ENCODE results near the gene MYPOP. TPM values are rescaled to one million over a fixed set of nuclear protein-coding genes. Genes with fewer than 3 reads are reported as not detected.

The MYPOP gene, protein sequence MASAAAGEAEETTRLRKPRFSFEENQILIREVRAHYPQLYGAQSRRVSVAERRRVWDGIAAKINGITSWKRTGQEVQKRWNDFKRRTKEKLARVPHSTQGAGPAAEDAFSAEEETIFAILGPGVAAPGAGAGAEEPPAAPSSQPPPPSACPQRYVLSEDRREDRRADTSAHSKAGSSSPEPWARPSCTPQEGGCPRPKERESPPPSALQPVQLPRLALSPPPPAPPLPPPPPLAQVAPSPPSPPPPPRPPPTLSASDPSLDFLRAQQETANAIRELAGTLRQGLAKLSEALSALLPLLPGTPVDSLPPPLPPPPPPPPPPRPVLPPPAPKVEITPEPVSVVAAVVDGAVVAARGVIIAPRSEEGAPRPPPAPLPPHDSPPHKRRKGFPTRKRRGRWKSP
- total RNA-seq: 0.82 TPM

DNA sequence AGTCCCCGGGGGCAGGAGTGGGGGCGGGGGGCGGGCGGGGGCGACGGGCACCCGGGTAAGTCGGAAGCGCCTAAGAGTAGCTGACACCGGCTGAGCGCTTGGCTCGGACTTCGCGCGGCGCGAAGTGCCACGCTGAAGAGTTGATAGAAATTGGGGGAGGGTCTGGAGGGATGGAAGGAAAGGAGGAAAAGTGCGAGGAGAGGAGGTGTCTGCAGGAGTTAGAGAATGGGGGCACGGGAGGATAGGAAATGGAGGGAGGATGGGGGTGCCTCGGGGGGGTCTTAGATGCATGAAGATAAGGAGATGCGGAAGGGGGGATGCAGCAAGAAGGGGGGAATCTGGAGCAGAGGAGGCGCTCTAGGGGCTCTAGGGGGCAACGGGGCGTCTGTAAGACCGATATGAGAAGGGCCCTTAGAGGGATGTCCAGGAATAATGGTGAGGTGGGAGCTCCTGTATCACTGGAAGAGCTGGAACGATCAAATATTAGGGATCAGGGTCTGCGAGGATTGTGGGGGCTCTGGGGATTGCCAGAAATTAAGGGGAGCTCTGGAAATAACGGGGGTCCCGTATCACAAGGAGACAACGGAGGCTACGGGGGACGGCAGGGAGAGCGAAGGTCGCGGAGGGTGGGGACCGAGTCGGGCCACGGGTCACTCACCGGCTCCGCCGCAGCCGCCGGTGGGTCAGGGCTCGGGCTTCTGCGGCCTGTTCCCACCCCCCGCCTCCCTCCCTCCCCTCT, at the start of gene MYPOP:
MYPOP (minus strand) TSS at position 702 of the 739 bp plus-strand sequence. CDS start 840 bp downstream, outside the sequence.
- DNase-seq (ENCODE audit: low spot score in 2 of 2) (peak in 1 of 2 donors; percentile 69), FAIRE-seq (no peak)

DNA sequence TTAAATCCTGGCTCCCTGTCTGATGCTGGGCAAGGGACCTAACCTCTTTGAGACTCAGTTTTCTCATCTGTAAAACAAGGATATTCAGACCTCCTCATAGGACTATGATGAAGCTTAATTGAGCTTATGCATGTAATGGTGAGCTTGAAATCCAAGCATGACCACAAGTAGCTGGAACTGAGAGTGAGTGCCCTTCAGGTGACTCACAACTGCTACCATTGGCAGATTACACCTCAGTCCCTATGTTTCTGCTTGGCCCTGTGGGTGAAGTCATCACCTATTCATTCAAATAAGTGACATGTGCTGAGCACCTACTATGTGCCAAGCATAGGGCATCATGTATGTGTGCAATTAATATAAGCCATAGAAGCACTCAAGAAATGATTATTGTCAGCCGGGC, 45.5 kb upstream of the MYPOP start:
- FAIRE-seq: no peak
- no peak for DNase-seq (ENCODE audit: low spot score in 2 of 2)

DNA sequence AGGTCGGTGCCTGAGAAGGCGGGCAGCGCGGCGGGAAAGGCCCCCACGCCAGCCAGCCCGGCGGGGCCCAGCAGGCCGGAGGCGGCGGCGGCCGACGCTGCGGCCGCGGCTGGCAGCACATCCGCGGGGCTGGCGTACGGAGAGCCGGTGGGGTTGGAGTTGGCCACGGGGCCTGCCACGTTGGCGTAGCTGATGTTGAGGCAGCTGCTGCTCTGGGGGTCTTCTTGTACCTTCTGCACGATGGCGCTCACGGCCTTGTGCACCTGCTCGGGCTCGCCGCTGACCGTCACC, 38.0 kb upstream of the MYPOP start:
- no peak for FAIRE-seq
- no peak for DNase-seq (ENCODE audit: low spot score in 2 of 2)

DNA sequence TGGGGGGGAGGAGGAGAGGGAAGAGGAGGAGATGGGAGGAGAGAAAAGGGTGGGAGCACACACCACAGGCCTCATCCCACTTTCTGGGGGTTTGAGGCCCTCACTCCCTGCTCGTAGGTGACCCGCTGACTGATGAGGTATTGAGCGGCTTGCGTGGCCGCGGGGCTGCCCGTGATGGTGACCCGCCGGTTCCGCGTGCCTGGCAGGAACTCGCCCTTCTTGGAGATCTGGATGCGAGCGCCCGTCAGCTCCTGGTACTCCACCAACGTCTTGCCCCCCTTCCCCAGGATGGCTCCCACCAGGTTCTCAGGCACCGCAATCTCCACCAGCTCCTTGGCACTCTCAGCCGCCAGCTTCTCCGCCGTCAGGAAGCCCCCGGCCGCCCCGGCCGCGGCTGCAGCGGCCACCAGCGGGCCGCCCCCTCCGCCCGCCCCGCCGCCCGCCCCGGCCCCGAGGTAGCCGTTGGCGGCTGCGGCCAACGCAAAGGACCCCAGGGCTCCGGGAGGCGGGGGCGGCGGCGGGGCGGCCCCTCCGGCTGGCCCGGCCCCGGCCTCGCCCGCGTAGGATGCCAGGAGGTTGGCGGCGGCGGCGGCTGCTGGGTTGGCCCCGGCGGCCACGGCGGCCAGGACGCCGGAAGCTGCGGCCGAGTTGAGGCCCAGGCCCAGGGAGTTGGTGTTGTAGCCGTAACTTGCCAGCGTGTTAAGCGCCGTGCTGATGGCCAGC, 37.5 kb upstream of the MYPOP start:
- FAIRE-seq (no peak), DNase-seq (ENCODE audit: low spot score in 2 of 2) (no peak)

DNA sequence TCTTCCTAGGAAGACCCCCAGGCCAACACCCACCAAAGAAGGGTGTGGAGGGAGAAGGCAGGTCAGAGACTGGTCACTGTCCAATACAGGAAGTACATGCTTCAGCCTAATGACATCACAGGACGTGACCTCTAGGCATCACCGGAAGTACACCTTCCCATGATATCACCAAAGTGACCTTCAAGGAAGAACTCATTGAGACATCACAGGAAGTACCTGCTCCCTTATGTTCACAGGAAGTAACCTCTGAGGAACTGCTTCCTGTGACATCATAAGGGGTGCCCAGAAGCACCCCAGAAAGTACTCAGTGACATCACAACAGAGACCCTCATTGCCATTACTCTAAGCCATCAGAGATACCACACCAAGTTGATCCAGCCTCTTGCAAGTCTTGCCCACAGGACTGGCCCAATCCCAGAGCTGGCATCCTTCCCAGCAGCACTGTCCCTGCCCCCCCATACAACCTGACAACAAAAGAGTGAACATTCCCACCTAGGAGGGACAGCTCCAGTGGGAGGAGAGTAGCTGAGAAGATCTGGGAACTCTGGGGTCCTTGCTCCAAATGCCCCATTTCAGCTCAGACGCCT, 36.4 kb upstream of the MYPOP start:
- no peak for FAIRE-seq
- DNase-seq (ENCODE audit: low spot score in 2 of 2): no peak

DNA sequence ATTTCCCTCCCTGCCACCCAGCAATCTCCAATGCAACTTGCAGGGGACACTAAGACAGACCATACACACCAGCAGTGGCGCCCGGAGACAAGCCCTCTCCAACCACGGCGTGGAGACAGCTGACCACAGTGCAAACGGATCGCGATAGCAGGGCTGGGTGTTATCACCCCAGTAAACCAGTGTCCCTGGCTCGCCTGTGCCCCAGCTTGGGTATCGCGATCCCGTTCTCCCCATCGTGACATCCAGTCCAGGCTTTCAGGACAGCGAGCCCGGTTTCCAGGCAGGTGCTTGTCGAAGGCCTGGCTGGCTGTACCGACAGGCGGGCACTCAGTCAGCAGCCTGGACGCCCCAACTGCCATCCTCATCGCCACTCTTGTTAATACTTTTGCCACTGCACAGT, 32.9 kb upstream of the MYPOP start:
- FAIRE-seq: no peak

DNA sequence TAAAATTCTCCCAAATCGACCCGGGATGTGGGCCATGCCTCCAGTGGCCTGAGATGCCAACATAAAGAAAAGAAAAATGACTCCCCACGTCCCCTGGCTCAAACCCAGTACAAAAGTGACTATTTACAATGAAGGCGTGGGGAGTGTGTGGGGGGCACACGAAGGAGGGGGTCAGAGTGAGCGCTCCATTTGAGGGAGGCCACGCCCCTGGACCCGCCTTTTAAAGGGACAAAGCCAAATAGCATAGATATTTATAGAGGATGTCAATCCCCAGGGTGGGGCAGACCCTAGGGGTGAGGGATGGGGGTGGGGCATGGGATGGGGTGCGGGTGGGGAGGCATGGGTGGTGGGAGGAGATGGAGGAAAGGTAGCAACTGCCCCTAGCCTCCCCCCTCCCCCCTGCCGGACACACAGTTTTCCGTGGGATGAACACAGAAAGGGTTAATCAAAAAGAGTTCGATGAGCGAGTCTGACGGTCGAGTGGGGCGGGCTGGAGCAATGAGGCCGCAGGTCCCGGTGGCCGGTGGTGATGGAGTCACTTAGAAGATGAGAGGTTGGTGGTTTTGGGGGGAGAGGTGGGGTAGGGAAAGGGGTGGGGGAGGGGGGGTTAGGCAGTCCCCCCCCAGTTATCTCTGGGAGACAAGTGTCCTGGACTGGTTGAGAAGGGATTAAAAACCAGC, 32.3 kb upstream of the MYPOP start:
- FAIRE-seq: no peak

More for the DNA sequence above, 32.9 kb upstream of the MYPOP start:
- DNase-seq (ENCODE audit: low spot score in 2 of 2): no peak

DNA sequence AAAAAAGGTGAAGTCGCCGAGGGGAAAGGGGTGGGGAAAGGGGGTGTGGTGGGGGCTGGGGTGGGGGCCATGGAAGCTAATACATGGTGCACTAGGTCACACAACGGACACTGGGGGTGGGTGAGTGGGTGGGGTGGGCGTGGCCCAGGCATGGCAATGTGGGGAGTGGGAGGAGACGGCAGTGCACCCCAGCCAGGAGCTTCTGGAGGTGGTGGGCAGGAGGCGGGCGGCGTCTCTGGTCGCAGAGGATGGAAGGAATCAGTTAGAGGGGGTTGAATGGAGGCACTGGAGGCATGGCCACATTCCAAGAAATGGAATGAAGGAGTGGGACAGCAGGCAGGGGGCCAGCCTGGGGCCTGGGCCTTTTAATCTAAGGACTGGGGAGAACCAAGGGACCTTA, 31.3 kb upstream of the MYPOP start:
- DNase-seq (ENCODE audit: low spot score in 2 of 2): no peak
- FAIRE-seq: no peak

More for the DNA sequence above, 32.3 kb upstream of the MYPOP start:
- no peak for DNase-seq (ENCODE audit: low spot score in 2 of 2)

DNA sequence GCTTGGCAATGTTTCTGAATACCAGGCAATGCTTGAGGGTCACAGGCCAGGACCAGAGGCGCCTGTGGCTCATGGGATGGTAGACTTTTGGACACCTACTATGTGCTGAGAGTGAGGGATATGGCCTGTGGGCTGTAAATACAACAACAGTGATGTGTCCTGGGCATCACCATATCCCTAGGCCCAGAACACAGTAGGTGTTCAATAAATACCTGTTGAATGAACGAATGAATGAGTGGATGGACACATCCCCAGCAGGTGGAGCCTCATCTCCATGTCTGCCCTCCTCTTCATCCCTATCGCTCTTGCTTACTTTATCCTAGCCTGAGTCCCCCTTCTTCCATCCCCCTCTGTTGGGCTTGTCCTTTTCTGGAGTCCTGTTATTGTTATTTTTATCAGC, 28.6 kb upstream of the MYPOP start:
- no peak for FAIRE-seq
- DNase-seq (ENCODE audit: low spot score in 2 of 2): no peak

DNA sequence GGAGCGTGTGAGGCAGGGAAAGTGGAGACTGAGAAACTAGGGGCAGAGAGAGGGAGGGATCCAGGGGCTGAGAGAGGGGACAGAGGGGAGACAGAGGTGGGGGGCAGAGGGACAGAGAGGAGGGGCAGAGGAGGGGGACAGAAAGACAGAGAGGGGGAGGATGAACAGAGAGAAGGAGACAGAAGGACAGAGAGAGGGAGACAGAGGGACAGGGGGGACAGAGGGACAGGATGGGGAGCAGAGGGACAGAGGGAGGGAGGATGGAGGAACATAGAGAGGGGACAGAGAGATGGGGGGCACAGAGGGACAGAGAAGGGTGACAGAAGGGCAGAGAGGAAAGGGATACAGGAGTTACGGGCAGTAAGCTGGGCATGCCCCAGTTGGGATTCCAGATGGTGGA, 26.8 kb upstream of the MYPOP start:
- no peak for FAIRE-seq
- DNase-seq (ENCODE audit: low spot score in 2 of 2): no peak

DNA sequence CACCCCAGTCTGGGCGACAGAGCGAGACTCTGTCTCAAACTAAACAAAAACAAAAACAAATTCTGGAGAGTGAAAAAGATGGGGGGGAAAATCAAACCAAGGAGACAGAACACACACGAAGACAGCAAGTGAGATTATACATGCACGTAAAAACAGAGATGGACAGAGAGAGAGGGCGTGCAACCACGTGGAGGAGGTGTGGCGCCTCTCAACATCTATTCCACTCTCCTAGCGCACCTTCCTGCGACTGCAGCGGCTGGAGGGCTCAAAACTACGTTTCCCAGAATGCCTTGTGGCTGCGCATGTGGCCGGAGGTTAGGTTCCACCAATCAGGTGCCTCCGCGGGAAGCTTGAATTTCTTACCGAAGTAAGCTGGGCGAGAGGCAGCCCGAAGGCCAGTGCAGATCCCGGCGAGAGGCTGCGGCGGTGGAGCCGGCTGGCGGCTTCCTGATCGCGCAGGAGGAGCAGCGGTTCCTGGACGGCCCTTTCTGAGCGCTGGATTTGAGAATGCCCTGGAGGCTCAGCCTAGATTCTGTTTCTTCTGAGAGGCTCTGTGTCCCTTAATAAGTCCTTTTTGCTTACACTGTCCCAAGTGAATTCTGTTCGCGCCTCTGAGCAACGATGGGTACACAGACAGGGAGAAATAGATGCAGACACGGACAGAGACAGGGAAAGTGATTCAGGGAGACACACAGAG, 25.3 kb upstream of the MYPOP start:
- FAIRE-seq (no peak), DNase-seq (ENCODE audit: low spot score in 2 of 2) (peak; percentile 82 to 96)

DNA sequence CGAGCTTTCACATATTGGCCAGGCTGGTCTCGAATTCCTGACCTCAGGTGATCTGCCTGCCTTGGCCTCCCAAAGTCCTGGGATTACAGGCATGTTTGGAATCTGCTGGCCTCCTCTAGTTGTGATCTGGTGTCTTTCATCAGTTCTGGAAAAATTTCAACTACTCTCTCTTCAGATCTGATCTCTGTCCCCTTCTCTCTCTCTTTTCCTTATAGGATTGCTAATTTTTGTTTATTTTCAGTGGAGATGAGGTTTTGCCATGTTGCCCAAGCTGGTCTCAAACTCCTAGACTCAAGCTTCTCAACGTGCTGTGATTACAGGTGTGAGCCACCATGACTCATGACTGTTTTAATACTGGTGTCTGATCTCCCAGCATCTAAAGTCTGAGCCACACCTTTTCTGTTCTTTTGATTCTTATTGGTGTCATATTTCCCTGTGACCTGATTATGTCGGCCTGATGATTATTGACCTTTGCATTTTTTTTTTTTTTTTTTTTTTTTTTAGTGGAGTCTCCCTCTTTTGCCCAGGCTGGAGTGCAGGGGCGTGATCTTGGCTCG, 22.6 kb upstream of the MYPOP start:
- no peak for FAIRE-seq
- DNase-seq (ENCODE audit: low spot score in 2 of 2): no peak

DNA sequence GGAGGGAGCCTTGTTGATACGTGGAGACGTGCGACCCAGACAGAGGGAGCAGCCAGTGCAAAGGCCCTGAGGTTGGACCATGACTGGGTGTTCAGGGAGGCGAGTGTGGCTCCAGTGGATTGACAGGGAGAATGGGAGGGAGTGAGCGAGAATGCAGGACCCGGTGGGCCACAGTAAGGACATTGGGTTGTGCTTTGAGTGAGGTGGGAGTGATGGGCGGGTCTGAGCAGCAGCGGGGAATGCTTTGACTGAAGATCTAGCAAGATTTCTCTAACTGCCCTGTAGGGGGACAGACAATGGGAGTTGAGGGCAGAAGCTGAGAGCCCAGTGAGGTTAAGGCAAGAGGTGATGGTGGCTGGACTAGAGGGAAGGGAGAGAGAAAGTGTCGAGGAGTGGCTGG, 19.9 kb upstream of the MYPOP start:
- FAIRE-seq (no peak), DNase-seq (ENCODE audit: low spot score in 2 of 2) (no peak)

DNA sequence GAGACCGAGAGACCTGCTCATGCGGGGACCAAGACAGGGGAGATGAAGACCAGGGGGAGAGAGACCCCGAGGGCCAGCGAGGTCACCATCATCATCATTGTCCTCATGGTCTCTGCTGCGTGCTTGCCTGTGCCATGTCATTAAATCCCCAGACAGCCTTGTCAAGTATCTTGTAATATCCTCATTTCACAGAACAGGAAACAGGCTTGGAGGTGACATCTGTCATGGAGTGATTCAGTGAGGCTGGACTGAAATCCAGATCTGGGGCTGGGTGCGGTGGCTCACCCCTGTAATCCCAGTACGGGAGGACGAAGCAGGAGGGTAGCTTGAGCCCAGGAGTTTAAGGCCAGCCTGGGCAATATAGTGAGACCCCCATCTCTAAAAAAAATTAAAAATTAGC, 18.0 kb upstream of the MYPOP start:
- FAIRE-seq (no peak), DNase-seq (ENCODE audit: low spot score in 2 of 2) (no peak)

DNA sequence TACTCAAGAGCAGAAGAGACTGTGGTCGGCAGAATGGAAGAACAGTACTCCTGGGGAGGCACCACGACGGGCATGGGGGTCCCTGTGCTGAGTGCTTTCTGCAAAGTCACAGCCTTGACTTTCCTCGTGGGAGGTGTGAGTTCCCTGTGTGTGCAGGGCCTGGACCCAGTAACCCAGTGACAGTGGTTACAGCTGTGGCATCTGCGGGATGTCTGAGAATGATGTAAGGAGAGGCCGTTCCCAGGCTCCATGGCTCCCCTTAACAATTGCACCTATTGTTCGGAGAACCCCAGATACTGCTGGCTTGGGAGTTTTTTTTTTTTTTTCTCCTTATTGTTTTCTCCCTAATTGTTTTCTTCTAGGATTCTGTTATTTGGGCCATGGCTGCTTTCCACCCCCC, 17.3 kb upstream of the MYPOP start:
- FAIRE-seq (no peak), DNase-seq (ENCODE audit: low spot score in 2 of 2) (no peak)

DNA sequence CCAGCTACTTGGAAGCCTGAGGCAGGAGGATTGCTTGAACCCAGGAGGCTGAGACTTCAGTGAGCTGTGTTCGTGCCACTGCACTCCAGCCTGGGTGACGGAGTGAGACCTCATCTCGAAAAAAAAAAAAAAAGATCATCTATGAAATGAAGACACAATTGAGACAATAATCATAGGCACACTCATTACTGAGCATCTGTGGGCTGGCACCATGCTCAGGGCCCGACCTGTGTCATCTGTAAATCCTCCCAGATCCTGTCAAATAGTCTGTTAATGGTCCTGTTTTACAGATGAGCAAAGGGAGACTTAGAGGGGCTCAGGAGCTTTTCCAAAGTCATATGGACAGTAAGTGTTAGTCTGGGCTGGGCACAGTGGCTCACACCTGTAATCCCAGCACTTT, 16.3 kb upstream of the MYPOP start:
- FAIRE-seq (no peak), DNase-seq (ENCODE audit: low spot score in 2 of 2) (no peak)

DNA sequence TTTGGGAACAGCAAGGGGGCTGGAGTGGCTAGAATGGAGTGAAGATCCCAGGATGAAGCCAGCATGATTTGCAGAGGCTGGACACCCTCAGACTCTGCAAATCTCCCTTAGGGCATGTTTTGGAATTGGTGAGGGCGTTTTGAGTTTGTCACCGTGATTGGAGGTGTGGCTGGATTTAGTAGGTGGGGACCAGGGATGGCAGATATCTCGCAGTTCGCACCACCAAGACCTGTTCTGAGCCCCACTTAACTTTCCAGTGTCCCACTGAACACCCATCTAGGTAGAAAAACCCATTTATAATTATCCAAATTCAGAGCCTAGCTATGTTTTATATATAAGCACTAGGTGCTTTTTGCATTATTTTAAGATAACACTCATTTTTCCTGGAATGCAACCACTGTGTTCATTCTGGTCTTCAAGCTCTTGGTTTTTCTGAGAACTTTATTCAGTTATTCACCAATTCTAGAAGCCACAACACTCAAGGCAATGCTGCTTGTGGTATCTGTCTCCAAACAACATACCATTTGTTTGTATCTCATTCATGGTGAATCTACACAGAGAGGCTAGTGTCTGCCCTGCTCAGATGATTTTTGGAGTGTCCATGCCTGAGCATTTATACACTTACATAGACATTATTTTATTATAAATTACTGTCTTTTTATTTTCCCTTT, 15.1 kb upstream of the MYPOP start:
- DNase-seq (ENCODE audit: low spot score in 2 of 2) (peak in 1 of 2 donors; percentile 66), FAIRE-seq (peak; percentile 94)

DNA sequence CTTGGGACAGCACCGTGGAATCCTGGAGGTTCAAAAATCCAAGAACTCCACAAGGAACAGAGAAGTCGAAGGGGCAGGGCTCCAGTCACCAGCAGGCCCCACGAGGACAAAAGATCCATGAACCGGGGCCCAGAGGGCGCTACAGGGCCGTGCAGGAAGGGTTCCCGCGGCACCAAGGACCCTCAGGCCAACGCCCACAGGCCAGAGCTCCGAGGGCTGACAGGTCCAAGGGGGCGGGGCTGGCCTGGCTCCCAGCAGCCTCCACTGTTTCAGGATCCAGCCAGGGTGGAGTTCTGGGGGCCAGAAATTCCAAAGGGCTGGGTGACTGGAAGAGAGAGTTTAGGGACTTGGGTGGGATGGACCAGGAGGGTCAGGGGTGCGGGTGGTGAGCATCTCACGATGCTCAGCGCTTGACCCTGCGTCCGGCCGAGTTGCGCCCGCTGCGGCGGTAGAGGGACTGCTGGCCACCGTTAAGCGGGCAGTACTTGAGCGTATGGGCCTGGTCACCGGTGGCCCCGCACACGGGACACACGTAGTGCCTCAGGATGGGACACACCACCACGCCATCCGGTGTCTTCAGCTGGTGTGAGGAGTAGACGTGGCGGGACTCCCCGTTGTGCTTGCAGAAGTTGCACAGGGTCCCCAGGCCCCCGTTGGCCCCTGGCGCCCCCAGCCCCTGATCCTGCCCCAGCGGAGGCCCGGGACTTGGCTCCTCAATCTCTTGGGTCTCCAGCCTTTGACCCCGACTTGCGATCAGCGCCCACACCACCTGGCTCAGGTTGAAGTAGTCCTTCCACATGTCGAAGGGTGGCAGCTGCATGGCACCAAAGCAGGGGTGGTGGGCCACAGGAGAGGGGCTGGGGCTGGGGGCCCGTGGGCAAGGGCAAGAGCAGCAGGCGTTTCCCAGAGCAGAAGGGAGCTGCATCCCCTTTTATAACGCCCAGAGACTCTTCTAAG, 11.7 kb upstream of the MYPOP start, which contains the start of gene NANOS2:
NANOS2 (minus strand) TSS at position 905 of the 957 bp plus-strand sequence; CDS start at position 820, 85 bp downstream.
- FAIRE-seq: no peak
- DNase-seq (ENCODE audit: low spot score in 2 of 2): peak in 1 of 2 donors; percentile 22
